GM04504 (cell line): Measurements from ENCODE around the gene WIZ.
"Not testable (repeated sequence)": the region's sequence is repeated elsewhere in the genome, so short reads cannot be mapped to it uniquely, and the experiment has no call there.

Experiments used
- DNase-seq: peaks from one replicate; pipeline ENCODE4 v3.0.0-alpha.2; 2012; ENCODE audit warnings: low read depth

Gene WIZ

GRCh38 chr19:15428956-15429824 lies 20.6 kb downstream of the WIZ start:
- DNase-seq, result no peak

GRCh38 chr19:15427991-15428471 lies 21.7 kb downstream of the WIZ start:
- DNase-seq, result no peak

GRCh38 chr19:15427350-15427700 lies 22.4 kb downstream of the WIZ start:
- no peak for DNase-seq

GRCh38 chr19:15426485-15427349 lies 23.0 kb downstream of the WIZ start:
- DNase-seq, result no peak

GRCh38 chr19:15425321-15425950 lies 24.3 kb downstream of the WIZ start:
- no peak for DNase-seq

- DNase-seq, result no peak
Measured at GRCh38 chr19:15424692-15425272, 25.0 kb downstream of the WIZ start.

- no peak for DNase-seq
Measured at GRCh38 chr19:15424121-15424520, 25.6 kb downstream of the WIZ start.

- DNase-seq, result no peak
Measured at GRCh38 chr19:15423130-15423529, 26.6 kb downstream of the WIZ start.

GRCh38 chr19:15422296-15423075 lies 27.3 kb downstream of the WIZ start:
- DNase-seq, result no peak

GRCh38 chr19:15421721-15422260 lies 28.0 kb downstream of the WIZ start:
- DNase-seq, result no peak

GRCh38 chr19:15421136-15421695 lies 28.5 kb downstream of the WIZ start:
- no peak for DNase-seq

GRCh38 chr19:15419413-15420025 lies 30.2 kb downstream of the WIZ start:
- DNase-seq, result peak; percentile 19

GRCh38 chr19:15418579-15419412 lies 31.0 kb downstream of the WIZ start, which contains the start of gene AKAP8L:
Gene AKAP8L (minus strand): TSS chr19:15418988. CDS start chr19:15418923, 65 bp downstream.
- DNase-seq, result peak; percentile 100

- no peak for DNase-seq
Measured at GRCh38 chr19:15418231-15418578, 31.6 kb downstream of the WIZ start.

GRCh38 chr19:15417699-15418098 lies 32.1 kb downstream of the WIZ start:
- DNase-seq, result no peak

- no peak for DNase-seq
Measured at GRCh38 chr19:15412832-15413231, 36.9 kb downstream of the WIZ start.

- DNase-seq, result not testable (repeated sequence)
Measured at GRCh38 chr19:15411351-15411750, 38.4 kb downstream of the WIZ start.

GRCh38 chr19:15404780-15405211 lies 45.0 kb downstream of the WIZ start:
- no peak for DNase-seq

- no peak for DNase-seq
Measured at GRCh38 chr19:15404097-15404779, 45.5 kb downstream of the WIZ start.
